Loucy (cell line): Measurements from ENCODE around the gene TGM5.

Source experiments
- EZH2phosphoT487 ChIP-seq: fragments of 200-600 bp; IDR thresholded peaks from 2 replicates; pipeline ENCODE4 v1.6.1; 2018; ENCODE audit warnings: antibody characterized with exemption, mild to moderate bottlenecking, moderate library complexity, borderline replicate concordance
- TF ChIP-seq, protein P1 (sequence below): fragments of 200-600 bp; sonication (generic); conservative IDR thresholded peaks from 2 replicates; pipeline ENCODE4 v1.5.1; 2014; ENCODE audit warnings: mild to moderate bottlenecking, antibody characterized with exemption, low read length

DNA sequence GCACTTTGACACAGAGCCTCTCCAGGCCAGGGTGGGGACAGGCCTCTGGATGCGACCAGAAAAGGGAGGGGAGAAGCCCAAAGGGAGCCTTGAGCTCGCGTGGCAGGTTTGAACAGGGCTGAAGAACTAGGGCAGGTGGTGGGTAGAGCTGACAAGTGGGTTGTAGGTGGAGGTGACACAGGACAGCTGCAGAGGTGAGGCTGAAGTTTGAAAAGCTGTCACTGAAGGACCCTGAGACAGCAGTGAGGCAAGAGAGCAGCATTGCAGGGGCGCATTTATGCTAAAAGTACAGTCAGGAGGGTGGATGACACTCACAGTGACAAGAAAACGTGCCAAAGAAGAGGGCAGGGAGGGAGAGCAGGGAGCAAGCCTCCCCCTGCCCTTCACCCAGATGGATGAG is 24.1 kb downstream of the TGM5 start:
- TF ChIP-seq, protein P1, sequence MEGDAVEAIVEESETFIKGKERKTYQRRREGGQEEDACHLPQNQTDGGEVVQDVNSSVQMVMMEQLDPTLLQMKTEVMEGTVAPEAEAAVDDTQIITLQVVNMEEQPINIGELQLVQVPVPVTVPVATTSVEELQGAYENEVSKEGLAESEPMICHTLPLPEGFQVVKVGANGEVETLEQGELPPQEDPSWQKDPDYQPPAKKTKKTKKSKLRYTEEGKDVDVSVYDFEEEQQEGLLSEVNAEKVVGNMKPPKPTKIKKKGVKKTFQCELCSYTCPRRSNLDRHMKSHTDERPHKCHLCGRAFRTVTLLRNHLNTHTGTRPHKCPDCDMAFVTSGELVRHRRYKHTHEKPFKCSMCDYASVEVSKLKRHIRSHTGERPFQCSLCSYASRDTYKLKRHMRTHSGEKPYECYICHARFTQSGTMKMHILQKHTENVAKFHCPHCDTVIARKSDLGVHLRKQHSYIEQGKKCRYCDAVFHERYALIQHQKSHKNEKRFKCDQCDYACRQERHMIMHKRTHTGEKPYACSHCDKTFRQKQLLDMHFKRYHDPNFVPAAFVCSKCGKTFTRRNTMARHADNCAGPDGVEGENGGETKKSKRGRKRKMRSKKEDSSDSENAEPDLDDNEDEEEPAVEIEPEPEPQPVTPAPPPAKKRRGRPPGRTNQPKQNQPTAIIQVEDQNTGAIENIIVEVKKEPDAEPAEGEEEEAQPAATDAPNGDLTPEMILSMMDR: no peak
- no peak for TF ChIP-seq EZH2phosphoT487
